HG03439 (cell line): ENCODE measurements around the gene OR10A3.

ENCODE experiments used
- ATAC-seq: cut with Tn5 transposase; IDR thresholded peaks from one replicate; pipeline ENCODE4 v1.9.1; 2021; ENCODE audit warnings: mild to moderate bottlenecking, moderate library complexity; ENCODE audit not compliant: unreplicated experiment

OR10A3 gene, protein sequence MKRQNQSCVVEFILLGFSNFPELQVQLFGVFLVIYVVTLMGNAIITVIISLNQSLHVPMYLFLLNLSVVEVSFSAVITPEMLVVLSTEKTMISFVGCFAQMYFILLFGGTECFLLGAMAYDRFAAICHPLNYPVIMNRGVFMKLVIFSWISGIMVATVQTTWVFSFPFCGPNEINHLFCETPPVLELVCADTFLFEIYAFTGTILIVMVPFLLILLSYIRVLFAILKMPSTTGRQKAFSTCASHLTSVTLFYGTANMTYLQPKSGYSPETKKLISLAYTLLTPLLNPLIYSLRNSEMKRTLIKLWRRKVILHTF

GRCh38 chr11:7941608-7942007 is at the start of gene OR10A3:
OR10A3 (minus strand) TSS chr11:7941708; CDS start chr11:7939520, 2,188 bp downstream.
- no peak for ATAC-seq

GRCh38 chr11:7987560-7987883 is 46.0 kb upstream of the OR10A3 start:
- peak; percentile 4 for ATAC-seq

GRCh38 chr11:7986768-7987559 is 45.5 kb upstream of the OR10A3 start, which contains the start of gene EIF3F:
EIF3F (plus strand) TSS chr11:7987337; CDS start chr11:7987353, 16 bp downstream.
- peak; percentile 97 for ATAC-seq

- no peak for ATAC-seq
These were observed 42.5 kb upstream of the OR10A3 start for GRCh38 chr11:7983832-7984590.

DNA sequence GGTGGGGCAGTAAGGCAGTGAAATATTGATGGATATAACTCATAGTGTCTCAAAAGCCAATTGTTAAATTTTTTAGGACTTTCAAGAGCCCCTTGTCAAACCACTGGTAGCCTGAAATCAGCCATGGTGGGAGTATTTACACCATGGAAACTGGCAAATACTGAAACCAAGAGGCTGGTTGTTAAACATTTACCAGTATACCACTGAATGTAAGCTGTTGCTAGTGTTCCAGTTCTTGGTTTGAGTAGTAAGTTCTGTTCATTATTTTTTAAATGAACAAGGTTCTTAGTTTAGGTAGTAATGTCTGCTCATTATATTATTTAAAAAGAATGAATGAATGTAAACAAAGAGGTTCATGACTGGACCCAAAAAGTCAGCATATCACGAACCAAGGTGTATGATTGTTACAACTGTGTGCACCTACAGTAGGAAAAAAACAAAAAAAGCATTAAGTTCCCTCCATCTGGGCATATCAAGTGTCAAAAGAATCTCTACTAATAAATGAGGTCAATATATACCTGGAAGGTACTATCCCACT is 41.1 kb upstream of the OR10A3 start:
- ATAC-seq: no peak

- ATAC-seq: no peak
These were observed 40.2 kb upstream of the OR10A3 start for GRCh38 chr11:7981619-7982157.

DNA sequence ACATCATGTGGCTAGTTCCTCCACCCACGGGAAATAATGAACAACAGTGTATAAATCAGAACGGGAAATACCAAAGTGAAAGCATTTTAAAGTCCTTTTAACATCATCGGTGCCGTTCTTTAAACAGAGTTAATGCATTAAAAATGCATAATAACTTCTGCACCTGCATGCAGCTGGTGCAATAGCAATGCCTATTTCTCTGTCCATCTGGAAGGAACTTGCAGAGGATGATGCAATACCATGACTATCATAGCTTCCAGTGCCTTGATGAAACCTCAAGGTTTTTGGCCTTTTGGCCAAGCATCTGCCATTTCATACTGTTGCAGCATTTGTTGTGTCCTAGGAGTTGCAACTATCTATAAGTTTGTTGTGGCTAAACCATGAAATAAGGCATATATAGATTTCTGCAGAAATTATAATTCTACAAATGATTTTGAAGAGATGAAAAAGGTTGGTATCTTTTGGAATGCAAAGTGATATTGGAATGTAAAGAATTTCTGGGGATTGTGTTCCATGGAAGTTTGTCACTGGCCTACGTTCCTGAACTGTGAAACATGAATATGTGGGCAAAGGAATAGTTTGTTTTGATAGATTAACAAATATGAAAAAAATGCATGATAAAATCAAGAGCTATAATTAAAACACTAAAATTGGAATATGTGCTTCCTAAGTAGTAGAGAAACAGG is 35.9 kb upstream of the OR10A3 start:
- no peak for ATAC-seq

- no peak for ATAC-seq
These were observed 33.2 kb upstream of the OR10A3 start for GRCh38 chr11:7974668-7975067.

- ATAC-seq: no peak
These were observed 31.5 kb upstream of the OR10A3 start for GRCh38 chr11:7973011-7973410.

DNA sequence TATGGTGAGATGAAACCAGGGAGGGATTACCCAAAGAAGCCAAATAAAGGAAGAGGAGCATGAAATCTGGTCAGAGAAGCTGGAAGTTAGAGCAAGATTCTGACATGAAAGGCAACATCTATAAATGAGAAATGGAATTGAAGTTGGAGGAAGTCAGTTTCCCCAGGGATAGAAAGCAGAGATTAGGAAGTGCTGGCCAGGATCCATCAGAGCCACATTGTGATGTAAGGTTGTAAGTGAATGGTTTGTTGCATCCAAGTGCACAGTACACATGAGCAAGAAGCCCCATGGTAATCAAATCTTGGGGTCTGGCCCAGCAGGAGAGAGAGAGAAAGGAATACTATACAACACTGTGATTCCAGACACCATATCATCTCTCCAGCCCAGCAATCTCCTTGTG is 30.3 kb upstream of the OR10A3 start:
- ATAC-seq: no peak

GRCh38 chr11:7969756-7970646 is 28.5 kb upstream of the OR10A3 start:
- no peak for ATAC-seq

GRCh38 chr11:7968686-7969085 is 27.2 kb upstream of the OR10A3 start:
- no peak for ATAC-seq

- no peak for ATAC-seq
These were observed 26.3 kb upstream of the OR10A3 start for GRCh38 chr11:7967826-7968225.

GRCh38 chr11:7967097-7967496 is 25.6 kb upstream of the OR10A3 start:
- ATAC-seq: no peak

DNA sequence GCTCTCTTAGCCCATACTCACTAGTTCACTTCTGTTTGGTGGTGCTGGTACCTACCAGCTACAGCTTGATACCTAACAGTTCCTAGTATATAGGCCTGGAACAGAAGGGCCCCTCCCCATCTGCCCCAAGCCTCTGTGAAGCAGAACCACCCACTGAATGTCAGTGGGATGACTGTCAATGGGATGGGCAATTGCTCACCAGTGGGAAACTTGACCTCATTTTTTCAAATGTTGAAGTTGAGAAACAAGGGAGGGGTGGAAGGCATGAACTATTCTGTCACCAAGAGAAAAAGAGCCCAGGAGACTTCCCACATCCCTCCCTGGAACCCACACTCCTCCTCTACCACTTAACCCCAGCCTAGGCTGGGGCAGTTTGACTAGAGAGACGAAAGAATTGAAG is 23.9 kb upstream of the OR10A3 start, which contains the start of gene NLRP10:
Gene NLRP10, minus strand, starts transcription at position 62 of the 400 bp plus-strand sequence. CDS start 1,952 bp downstream, outside the sequence.
- ATAC-seq: no peak

DNA sequence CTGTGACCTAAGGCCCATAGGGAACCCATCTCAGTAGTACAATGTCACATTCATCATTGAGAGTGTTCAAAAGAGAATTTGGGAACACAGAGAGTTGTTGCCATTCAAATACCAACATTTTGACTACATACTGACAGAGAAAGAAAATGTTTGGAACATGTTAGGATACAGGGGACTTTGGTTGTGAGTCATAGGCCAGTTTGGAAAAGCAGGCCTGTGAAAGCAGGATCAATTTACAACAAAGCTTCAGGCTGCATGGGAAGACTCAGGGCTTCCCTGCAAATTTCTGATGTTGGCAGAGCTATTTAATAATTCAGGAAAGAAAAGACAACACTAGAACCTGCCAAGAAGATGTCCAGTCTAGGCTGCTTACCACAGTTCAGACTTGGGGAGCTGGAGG is 23.4 kb upstream of the OR10A3 start:
- no peak for ATAC-seq

DNA sequence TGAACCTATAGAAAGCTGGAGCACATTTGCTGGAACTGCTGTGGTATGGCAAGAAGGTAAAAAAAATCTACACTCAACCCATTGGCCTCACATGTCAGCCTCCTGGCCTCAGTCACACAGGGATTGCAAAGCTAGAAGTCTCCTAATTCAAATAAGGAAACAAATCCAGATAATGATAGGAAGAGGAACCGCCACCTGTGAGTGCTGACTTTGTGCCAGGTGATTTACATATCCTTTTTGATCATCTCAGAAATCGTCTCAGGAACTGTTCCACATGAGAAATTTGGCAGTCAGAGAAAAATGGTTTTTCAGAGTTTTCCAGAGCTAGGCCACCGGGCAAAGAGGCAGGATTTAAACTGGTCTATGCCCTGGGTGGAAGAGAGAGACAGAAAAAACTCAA is 22.8 kb upstream of the OR10A3 start:
- no peak for ATAC-seq

GRCh38 chr11:7955191-7955590 is 13.7 kb upstream of the OR10A3 start:
- ATAC-seq: no peak

DNA sequence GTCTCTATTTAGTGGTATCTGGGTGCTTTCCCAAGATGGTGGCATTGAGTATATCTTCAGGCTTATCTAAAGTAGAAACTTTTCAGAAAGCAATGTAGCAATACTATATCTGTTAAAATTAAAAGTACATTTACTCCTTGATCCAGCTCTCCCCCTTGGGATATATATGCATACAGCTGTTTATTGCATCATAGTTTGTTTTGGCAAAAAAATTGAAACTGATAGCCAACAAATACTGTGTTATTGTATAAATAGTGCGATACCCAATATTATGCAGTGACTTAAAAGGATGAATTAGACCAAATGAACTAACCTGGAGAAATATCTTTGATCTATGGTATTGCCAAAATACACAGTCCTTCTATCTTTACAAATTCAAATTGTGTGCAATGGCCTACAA is 8.4 kb upstream of the OR10A3 start:
- no peak for ATAC-seq
